ENCODE data around the gene SH3RF1.

The SH3RF1 gene

GRCh38 chr4:169251291-169252235, 19.2 kb downstream of the SH3RF1 start:
- DNase-seq (ENCODE audit: low spot score): no peak

GRCh38 chr4:169250796-169251195, 20.0 kb downstream of the SH3RF1 start:
- no peak for DNase-seq (ENCODE audit: low spot score)

- DNase-seq (ENCODE audit: low spot score): no peak
These were observed 20.8 kb downstream of the SH3RF1 start for GRCh38 chr4:169249999-169250398.

- no peak for DNase-seq (ENCODE audit: low spot score)
These were observed 21.4 kb downstream of the SH3RF1 start for GRCh38 chr4:169249214-169249973.

- no peak for DNase-seq (ENCODE audit: low spot score)
These were observed 22.1 kb downstream of the SH3RF1 start for GRCh38 chr4:169248645-169249044.

- no peak for DNase-seq (ENCODE audit: low spot score)
These were observed 23.8 kb downstream of the SH3RF1 start for GRCh38 chr4:169246957-169247396.

- DNase-seq (ENCODE audit: low spot score): no peak
These were observed 24.5 kb downstream of the SH3RF1 start for GRCh38 chr4:169246279-169246678.

GRCh38 chr4:169245061-169245460, 25.7 kb downstream of the SH3RF1 start:
- no peak for DNase-seq (ENCODE audit: low spot score)

- DNase-seq (ENCODE audit: low spot score): no peak
These were observed 26.7 kb downstream of the SH3RF1 start for GRCh38 chr4:169243825-169244609.

- DNase-seq (ENCODE audit: low spot score): no peak
These were observed 29.3 kb downstream of the SH3RF1 start for GRCh38 chr4:169241464-169241863.

- no peak for DNase-seq (ENCODE audit: low spot score)
These were observed 31.4 kb downstream of the SH3RF1 start for GRCh38 chr4:169239221-169239905.

GRCh38 chr4:169238445-169238844, 32.3 kb downstream of the SH3RF1 start:
- DNase-seq (ENCODE audit: low spot score): no peak

- DNase-seq (ENCODE audit: low spot score): no peak
These were observed 33.7 kb downstream of the SH3RF1 start for GRCh38 chr4:169236873-169237626.

GRCh38 chr4:169236078-169236477, 34.7 kb downstream of the SH3RF1 start:
- no peak for DNase-seq (ENCODE audit: low spot score)

- DNase-seq (ENCODE audit: low spot score): no peak
These were observed 36.5 kb downstream of the SH3RF1 start for GRCh38 chr4:169234137-169234855.

GRCh38 chr4:169233691-169234090, 37.1 kb downstream of the SH3RF1 start:
- DNase-seq (ENCODE audit: low spot score): no peak

- DNase-seq (ENCODE audit: low spot score): no peak
These were observed 39.0 kb downstream of the SH3RF1 start for GRCh38 chr4:169231647-169232262.

- no peak for DNase-seq (ENCODE audit: low spot score)
These were observed 41.2 kb downstream of the SH3RF1 start for GRCh38 chr4:169229571-169230028.

- no peak for DNase-seq (ENCODE audit: low spot score)
These were observed 42.7 kb downstream of the SH3RF1 start for GRCh38 chr4:169228076-169228475.

GRCh38 chr4:169226565-169226964, 44.2 kb downstream of the SH3RF1 start:
- DNase-seq (ENCODE audit: low spot score): no peak
